ENCODE measurements around the gene MINDY1.

Gene MINDY1

DNA sequence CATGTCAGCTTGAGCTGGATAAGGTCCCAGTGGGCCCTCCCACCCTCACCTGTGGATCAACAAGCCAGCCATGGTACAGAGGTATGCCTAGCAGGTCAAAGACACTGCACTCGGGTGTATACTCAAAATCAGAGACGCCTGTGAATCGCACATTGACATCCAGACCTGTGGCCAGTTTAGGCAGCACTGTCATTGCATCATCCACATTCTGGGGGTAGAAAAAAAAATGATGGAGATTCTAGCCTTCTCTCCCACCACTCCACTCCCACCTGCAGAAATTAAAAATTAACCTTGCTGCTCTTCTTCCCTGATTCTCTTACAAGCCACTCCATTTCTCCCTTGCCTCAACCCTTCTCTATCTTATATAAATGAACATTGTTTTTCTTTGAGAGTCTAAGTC is 6.3 kb downstream of the MINDY1 start:
- no peaks in the 10 kb centered on the region for H3K27me3 ChIP-seq (ENCODE audit: insufficient read depth, poor library complexity, severe bottlenecking)
- no peak for DNase-seq (ENCODE audit: low spot score)
- H3K4me3 ChIP-seq (ENCODE audit: severe bottlenecking), result no peak overlapping the region
- no peak overlapping the region for H3K27ac ChIP-seq (ENCODE audit: poor library complexity, severe bottlenecking)
- H3K4me1 ChIP-seq (ENCODE audit: insufficient read depth, poor library complexity, severe bottlenecking), result peaks cover 11% of the 10 kb centered on the region
- no peaks in the 10 kb centered on the region for H3K9me3 ChIP-seq (ENCODE audit: severe bottlenecking)
- ATAC-seq (ENCODE audit: low read depth), result no peak
- H3K36me3 ChIP-seq (ENCODE audit: low read depth), result peaks cover 5% of the 10 kb centered on the region; the same call in 1 of the 2 replicates
- TF ChIP-seq, protein P1, sequence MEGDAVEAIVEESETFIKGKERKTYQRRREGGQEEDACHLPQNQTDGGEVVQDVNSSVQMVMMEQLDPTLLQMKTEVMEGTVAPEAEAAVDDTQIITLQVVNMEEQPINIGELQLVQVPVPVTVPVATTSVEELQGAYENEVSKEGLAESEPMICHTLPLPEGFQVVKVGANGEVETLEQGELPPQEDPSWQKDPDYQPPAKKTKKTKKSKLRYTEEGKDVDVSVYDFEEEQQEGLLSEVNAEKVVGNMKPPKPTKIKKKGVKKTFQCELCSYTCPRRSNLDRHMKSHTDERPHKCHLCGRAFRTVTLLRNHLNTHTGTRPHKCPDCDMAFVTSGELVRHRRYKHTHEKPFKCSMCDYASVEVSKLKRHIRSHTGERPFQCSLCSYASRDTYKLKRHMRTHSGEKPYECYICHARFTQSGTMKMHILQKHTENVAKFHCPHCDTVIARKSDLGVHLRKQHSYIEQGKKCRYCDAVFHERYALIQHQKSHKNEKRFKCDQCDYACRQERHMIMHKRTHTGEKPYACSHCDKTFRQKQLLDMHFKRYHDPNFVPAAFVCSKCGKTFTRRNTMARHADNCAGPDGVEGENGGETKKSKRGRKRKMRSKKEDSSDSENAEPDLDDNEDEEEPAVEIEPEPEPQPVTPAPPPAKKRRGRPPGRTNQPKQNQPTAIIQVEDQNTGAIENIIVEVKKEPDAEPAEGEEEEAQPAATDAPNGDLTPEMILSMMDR (IDR thresholded peaks at IDR 0.05; ENCODE audit: poor library complexity, severe bottlenecking), result no peak

DNA sequence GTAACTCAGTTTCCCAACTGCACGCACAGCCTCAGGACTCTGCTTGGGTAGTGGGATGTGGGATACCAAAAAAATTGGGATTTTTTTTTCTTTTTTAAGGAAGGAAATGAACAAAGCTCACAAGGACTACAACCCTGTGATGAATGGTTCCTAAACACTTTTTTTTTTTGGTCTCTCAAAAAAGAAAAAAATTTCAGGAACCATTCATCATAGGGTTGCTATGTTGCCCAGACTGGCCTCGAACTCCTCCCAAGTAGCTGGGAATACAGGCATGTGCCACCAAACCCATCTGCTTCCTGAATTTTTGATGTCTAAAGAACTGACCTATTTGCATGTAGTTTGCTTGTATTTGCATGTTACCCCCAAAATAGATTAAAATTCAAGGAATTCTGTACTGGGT is 6.8 kb downstream of the MINDY1 start:
- TF ChIP-seq, protein P1 (IDR thresholded peaks at IDR 0.05; ENCODE audit: poor library complexity, severe bottlenecking), result no peak
- Histone ChIP-seq H3K27me3 (ENCODE audit: insufficient read depth, poor library complexity, severe bottlenecking) (no peaks in the 10 kb centered on the region), H3K9me3 (ENCODE audit: severe bottlenecking) (no peaks in the 10 kb centered on the region), H3K4me3 (ENCODE audit: severe bottlenecking) (no peak overlapping the region), H3K36me3 (ENCODE audit: low read depth) (peaks cover 5% of the 10 kb centered on the region; the same call in 1 of the 2 replicates), H3K27ac (ENCODE audit: poor library complexity, severe bottlenecking) (no peak overlapping the region), H3K4me1 (ENCODE audit: insufficient read depth, poor library complexity, severe bottlenecking) (peaks cover 9% of the 10 kb centered on the region)
- no peak for DNase-seq (ENCODE audit: low spot score)
- no peak for ATAC-seq (ENCODE audit: low read depth)

DNA sequence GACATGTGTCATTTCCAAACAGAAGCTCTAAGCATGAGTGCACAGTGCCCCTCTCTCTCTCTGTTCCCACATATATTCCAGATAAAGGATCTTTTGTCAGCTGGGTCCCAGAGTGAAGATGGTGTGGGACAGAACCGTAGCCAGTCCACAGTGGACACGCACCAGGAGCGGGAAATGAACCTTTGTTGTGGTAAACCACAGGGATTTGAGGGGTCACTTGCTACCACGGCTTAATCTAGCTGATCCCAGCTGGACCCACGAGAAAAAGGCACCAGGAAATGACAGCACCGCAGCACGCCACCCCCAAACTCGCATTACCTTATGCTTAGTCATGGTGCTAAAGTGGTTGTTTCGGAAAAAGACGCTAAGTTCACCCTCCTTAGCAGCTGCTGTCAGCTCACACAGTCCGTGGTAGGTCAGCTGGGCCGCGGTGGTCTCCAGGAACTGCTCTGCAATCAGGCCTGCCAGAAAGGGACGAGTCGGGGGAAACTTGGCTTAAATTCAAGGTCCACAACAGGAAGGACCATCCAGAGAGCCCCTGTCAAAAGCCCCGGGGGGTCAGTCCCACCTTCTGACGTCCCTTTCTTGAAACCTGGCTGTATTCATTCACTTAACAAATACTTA is 7.5 kb downstream of the MINDY1 start:
- ATAC-seq (ENCODE audit: low read depth) (no peak), DNase-seq (ENCODE audit: low spot score) (no peak)
- Histone ChIP-seq H3K9me3 (ENCODE audit: severe bottlenecking) (no peaks in the 10 kb centered on the region), H3K4me3 (ENCODE audit: severe bottlenecking) (no peak overlapping the region), H3K27me3 (ENCODE audit: insufficient read depth, poor library complexity, severe bottlenecking) (no peaks in the 10 kb centered on the region), H3K27ac (ENCODE audit: poor library complexity, severe bottlenecking) (no peak overlapping the region), H3K36me3 (ENCODE audit: low read depth) (peaks cover 5% of the 10 kb centered on the region; the same call in 1 of the 2 replicates), H3K4me1 (ENCODE audit: insufficient read depth, poor library complexity, severe bottlenecking) (peaks cover 3% of the 10 kb centered on the region)
- TF ChIP-seq, protein P1 (IDR thresholded peaks at IDR 0.05; ENCODE audit: poor library complexity, severe bottlenecking), result no peak

DNA sequence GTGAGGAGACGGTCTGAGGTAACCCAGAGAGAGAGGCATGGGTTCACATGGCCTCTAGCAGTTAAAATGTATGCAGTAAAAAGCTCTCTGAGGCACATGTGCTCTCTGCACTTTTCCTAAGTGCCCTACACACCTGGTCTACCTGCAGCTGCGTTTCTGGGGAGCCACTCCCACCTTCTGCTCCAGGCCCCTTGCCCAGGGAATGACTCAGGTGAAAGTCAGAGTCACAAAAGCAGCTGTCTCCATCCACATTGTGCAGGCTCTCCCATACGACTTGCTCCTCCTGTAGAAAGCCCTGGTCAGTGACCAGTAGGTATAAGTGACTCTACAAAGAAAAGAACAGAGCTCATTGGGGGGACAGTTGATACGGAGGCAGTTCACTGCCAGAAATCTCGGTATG is 8.8 kb downstream of the MINDY1 start:
- H3K9me3 ChIP-seq (ENCODE audit: severe bottlenecking), result no peaks in the 10 kb centered on the region
- TF ChIP-seq, protein P1 (IDR thresholded peaks at IDR 0.05; ENCODE audit: poor library complexity, severe bottlenecking), result no peak
- H3K36me3 ChIP-seq (ENCODE audit: low read depth), result peaks cover 5% of the 10 kb centered on the region; the same call in 1 of the 2 replicates
- peak; percentile 48 for ATAC-seq (ENCODE audit: low read depth)
- no peak overlapping the region for H3K4me3 ChIP-seq (ENCODE audit: severe bottlenecking)
- no peaks in the 10 kb centered on the region for H3K27me3 ChIP-seq (ENCODE audit: insufficient read depth, poor library complexity, severe bottlenecking)
- DNase-seq (ENCODE audit: low spot score), result no peak
- no peak overlapping the region for H3K27ac ChIP-seq (ENCODE audit: poor library complexity, severe bottlenecking)
- no peaks in the 10 kb centered on the region for H3K4me1 ChIP-seq (ENCODE audit: insufficient read depth, poor library complexity, severe bottlenecking)

DNA sequence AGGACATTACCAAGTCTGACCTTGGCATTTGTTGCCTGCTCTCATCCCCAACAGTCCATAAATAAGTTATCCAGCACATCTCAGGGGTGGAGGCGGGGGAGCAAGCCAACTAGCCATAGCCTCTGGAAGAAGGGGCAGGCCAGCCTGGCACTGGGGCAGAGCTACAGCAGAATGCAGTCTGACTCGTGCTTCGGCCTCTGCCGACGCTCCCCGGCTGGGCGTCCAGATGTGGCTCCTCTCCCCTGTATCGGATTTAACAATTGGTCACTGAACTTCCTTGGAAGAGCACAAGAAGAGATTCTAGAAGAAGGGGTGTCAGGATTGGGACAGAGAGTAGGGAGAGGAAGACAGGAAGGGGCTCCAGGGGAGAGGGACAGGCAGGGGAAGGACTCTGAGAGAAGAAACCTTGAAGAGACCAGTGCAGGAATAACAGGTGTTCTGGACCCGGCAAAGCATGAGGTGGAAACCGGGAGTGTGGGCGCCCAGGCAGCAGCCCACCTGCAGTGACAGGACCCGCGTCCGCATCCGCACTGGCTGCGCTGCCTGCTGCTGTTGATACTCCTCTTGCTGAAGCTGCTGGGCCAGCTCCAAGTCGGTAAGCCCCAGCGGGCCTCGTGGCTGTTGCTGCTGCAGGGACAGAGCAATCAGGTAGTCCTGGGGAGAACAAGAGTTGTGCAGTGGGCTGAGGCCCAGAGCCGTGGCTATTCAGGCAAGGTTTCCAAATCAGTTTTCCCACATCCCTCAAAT is 9.4 kb downstream of the MINDY1 start:
- no peaks in the 10 kb centered on the region for H3K27me3 ChIP-seq (ENCODE audit: insufficient read depth, poor library complexity, severe bottlenecking)
- no peaks in the 10 kb centered on the region for H3K4me1 ChIP-seq (ENCODE audit: insufficient read depth, poor library complexity, severe bottlenecking)
- H3K4me3 ChIP-seq (ENCODE audit: severe bottlenecking), result no peak overlapping the region
- no peaks in the 10 kb centered on the region for H3K9me3 ChIP-seq (ENCODE audit: severe bottlenecking)
- H3K36me3 ChIP-seq (ENCODE audit: low read depth), result peaks cover 5% of the 10 kb centered on the region; the same call in 1 of the 2 replicates
- TF ChIP-seq, protein P1 (IDR thresholded peaks at IDR 0.05; ENCODE audit: poor library complexity, severe bottlenecking), result no peak
- DNase-seq (ENCODE audit: low spot score), result no peak
- no peak overlapping the region for H3K27ac ChIP-seq (ENCODE audit: poor library complexity, severe bottlenecking)
- no peak for ATAC-seq (ENCODE audit: low read depth)
